Body of pancreas (tissue), 4 donors: Measurements from ENCODE around the gene LOXL3.

ENCODE experiments used
- POLR2A ChIP-seq, 3 donors: fragments of 450-650 bp; IDR thresholded peaks; one replicate each; pipeline ENCODE4 v1.6.1; 2016; ENCODE audit warnings: antibody characterized with exemption in 3 of 3, mild to moderate bottlenecking in 2 of 3
- TF ChIP-seq, protein P1 (sequence below), 7 experiments: fragments of 450-650 bp in 4 of 7; fragments of 200-600 bp in 3 of 7; sonication (generic) in 3 of 7; IDR thresholded peaks; one replicate each; pipeline ENCODE4 v1.5.1; 2016 to 2019; ENCODE audit warnings: antibody characterized with exemption in 7 of 7

DNA sequence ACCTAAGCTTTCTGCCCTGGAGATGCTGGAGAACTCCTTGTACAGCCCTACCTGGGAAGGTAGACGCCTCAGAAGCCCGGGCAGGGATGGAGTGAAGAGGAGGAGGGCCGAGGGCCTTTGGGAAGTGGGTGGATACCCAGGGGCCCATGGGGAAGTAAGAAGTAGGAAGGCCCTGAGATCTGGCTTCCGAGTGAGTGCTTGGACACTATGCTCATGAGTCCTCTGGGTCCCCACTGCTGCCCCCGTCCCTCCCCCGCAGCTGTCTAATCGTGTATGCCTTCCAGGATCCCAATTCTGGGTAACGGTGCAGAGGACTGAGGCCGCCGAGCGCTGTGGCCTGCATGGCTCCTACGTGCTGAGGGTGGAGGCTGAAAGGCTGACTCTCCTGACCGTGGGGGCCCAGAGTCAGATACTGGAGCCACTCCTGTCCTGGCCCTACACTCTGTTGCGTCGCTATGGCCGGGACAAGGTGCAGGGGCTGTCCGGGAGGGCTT lies 1.9 kb upstream of the LOXL3 start:
- TF ChIP-seq, protein P1, sequence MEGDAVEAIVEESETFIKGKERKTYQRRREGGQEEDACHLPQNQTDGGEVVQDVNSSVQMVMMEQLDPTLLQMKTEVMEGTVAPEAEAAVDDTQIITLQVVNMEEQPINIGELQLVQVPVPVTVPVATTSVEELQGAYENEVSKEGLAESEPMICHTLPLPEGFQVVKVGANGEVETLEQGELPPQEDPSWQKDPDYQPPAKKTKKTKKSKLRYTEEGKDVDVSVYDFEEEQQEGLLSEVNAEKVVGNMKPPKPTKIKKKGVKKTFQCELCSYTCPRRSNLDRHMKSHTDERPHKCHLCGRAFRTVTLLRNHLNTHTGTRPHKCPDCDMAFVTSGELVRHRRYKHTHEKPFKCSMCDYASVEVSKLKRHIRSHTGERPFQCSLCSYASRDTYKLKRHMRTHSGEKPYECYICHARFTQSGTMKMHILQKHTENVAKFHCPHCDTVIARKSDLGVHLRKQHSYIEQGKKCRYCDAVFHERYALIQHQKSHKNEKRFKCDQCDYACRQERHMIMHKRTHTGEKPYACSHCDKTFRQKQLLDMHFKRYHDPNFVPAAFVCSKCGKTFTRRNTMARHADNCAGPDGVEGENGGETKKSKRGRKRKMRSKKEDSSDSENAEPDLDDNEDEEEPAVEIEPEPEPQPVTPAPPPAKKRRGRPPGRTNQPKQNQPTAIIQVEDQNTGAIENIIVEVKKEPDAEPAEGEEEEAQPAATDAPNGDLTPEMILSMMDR (IDR thresholded peaks at IDR 0.05) = no peak
- no peak for TF ChIP-seq POLR2A (IDR thresholded peaks at IDR 0.05)
